ENCODE data around the gene ANP32E.

ANP32E gene

DNA sequence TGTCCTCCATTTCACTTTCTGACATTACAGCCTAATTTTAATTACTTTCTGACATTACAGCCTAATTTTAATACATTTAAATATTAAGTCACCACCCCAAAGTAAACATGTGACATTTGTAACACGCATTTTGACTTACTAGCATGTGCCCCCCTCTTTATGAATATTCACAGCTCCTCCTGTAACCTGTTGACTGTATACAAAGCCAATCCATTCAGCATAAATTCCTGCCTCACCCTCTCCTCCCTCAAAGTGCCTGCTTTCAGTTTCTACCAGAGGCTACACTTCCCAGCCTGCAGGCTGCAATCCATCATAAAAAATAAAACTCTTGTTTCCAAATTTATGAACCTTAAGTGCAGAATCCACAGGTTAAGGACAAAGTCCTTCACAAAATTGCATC is 39.5 kb downstream of the ANP32E start:
- peak; percentile 76; the same call in 1 of the 2 replicates for TF ChIP-seq SCRT1 (tag by site-specific recombination; IDR thresholded peaks at IDR 0.05; ENCODE audit: borderline replicate concordance)
- peak; percentile 83 for TF ChIP-seq SCRT2 (tag by site-specific recombination; IDR thresholded peaks at IDR 0.05)
- TF ChIP-seq ZNF701 (tag by site-specific recombination; IDR thresholded peaks at IDR 0.05): no peak
- TF ChIP-seq ZNF404 (tag by site-specific recombination; IDR thresholded peaks at IDR 0.05): no peak
- TF ChIP-seq, protein P1, sequence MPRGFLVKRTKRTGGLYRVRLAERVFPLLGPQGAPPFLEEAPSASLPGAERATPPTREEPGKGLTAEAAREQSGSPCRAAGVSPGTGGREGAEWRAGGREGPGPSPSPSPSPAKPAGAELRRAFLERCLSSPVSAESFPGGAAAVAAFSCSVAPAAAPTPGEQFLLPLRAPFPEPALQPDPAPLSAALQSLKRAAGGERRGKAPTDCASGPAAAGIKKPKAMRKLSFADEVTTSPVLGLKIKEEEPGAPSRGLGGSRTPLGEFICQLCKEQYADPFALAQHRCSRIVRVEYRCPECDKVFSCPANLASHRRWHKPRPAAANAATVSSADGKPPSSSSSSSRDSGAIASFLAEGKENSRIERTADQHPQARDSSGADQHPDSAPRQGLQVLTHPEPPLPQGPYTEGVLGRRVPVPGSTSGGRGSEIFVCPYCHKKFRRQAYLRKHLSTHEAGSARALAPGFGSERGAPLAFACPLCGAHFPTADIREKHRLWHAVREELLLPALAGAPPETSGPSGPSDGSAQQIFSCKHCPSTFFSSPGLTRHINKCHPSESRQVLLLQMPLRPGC (tag by site-specific recombination; IDR thresholded peaks at IDR 0.05): no peak
- TF ChIP-seq, protein P2, sequence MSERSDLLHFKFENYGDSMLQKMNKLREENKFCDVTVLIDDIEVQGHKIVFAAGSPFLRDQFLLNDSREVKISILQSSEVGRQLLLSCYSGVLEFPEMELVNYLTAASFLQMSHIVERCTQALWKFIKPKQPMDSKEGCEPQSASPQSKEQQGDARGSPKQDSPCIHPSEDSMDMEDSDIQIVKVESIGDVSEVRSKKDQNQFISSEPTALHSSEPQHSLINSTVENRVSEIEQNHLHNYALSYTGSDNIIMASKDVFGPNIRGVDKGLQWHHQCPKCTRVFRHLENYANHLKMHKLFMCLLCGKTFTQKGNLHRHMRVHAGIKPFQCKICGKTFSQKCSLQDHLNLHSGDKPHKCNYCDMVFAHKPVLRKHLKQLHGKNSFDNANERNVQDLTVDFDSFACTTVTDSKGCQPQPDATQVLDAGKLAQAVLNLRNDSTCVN (tag by site-specific recombination; optimal IDR thresholded peaks at IDR 0.05): no peak
- no peak for TF ChIP-seq ZNF211 (tag by site-specific recombination; IDR thresholded peaks at IDR 0.05; ENCODE audit: low read depth)
- no peak for TF ChIP-seq MZF1 (tag by site-specific recombination; IDR thresholded peaks at IDR 0.05; ENCODE audit: borderline replicate concordance)
- TF ChIP-seq ZNF121 (tag by site-specific recombination; IDR thresholded peaks at IDR 0.05): no peak
- ChIA-PET POLR2A (no interaction called here), CTCF (no interaction called here)
- Histone ChIP-seq H3K36me3 (ENCODE audit: control insufficient read depth in 2 of 2, insufficient read depth in 1 of 2, low read length in 2 of 2) (no peaks in the 10 kb centered on the region), H3K4me3 (ENCODE audit: low read depth, low read length) (no peak overlapping the region), H3K4me1 (ENCODE audit: control insufficient read depth, insufficient read depth, low read length) (no peaks in the 10 kb centered on the region), H3K9me3 (ENCODE audit: control insufficient read depth, insufficient read depth, low read depth, low read length) (no peaks in the 10 kb centered on the region), H3K27ac (ENCODE audit: extremely low read depth, low read depth, low read length) (no peak overlapping the region)

DNA sequence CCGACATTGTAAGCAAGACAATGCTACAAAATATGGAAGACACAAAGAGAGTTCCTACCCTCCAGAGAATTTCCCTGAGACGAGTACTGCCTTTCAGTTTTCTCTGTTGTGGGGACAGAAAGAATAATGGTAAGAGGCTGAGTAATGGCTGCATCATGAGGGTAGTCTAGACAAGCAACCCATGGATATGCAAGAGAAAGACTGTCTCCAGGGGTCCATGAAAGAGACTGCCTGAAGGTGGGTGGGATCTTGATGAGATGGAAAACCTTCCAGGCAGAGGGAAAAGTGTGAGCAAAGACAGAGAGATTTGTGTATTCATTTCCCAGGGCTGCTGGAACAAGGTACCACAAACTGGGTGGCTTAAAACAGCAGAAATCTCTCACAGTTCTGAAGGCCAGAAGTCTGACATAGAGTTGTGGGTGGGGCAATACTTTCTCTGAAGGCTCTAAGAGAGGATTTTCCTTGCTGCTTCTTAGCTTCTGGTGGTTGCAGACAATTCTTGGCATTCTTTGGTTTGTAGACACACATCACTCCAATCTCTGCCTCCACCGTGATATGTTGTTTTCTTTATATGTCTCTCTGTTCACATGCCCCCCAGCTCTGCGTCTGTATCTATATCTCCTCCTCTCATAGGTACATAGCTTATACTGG is 41.4 kb downstream of the ANP32E start:
- H3K4me1 ChIP-seq (ENCODE audit: control insufficient read depth, insufficient read depth, low read length): no peaks in the 10 kb centered on the region
- no peak overlapping the region for H3K4me3 ChIP-seq (ENCODE audit: low read depth, low read length)
- no peaks in the 10 kb centered on the region for H3K36me3 ChIP-seq (ENCODE audit: control insufficient read depth in 2 of 2, insufficient read depth in 1 of 2, low read length in 2 of 2)
- CTCF ChIA-PET: interaction anchor here (1.1 to 1.7 kb wide), 2 partner anchors 13 to 25 kb away, joined by 3 to 7 read pairs; no protein-coding TSS in a partner anchor
- TF ChIP-seq ZNF677 (tag by site-specific recombination; IDR thresholded peaks at IDR 0.05) (no peak), ZNF785 (tag by site-specific recombination; IDR thresholded peaks at IDR 0.05) (no peak), HOXA7 (CRISPR knock-in tag; IDR thresholded peaks at IDR 0.05; ENCODE audit: borderline replicate concordance) (no peak), ZNF324 (tag by site-specific recombination; IDR thresholded peaks at IDR 0.05) (no peak), YY2 (tag by site-specific recombination; IDR thresholded peaks at IDR 0.05) (no peak), ZBTB21 (tag by site-specific recombination; IDR thresholded peaks at IDR 0.05) (no peak)
- POLR2A ChIA-PET: no interaction called here
- no peak overlapping the region for H3K27ac ChIP-seq (ENCODE audit: extremely low read depth, low read depth, low read length)
- no peaks in the 10 kb centered on the region for H3K9me3 ChIP-seq (ENCODE audit: control insufficient read depth, insufficient read depth, low read depth, low read length)

DNA sequence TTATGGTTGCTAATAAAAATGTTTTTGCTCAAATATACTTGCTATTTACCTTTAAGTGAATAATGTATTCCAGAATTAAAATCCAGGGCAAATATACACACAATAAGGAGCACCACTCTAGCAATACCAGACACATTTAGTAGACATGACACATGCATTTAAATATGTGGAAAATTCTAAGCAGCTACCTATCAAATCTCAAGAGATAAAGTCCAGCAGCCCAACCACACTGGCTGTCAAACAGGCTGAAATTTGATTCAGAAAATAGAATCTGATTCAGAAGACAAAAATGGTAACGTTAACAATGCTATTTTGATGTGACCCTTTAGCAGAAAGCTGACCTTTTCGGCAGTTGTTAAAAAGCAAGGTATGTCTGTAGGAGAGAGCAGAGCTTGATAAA is 43.9 kb downstream of the ANP32E start:
- Histone ChIP-seq H3K27ac (ENCODE audit: extremely low read depth, low read depth, low read length) (no peak overlapping the region), H3K4me3 (ENCODE audit: low read depth, low read length) (no peak overlapping the region), H3K9me3 (ENCODE audit: control insufficient read depth, insufficient read depth, low read depth, low read length) (no peaks in the 10 kb centered on the region), H3K36me3 (ENCODE audit: control insufficient read depth in 2 of 2, insufficient read depth in 1 of 2, low read length in 2 of 2) (no peaks in the 10 kb centered on the region), H3K4me1 (ENCODE audit: control insufficient read depth, insufficient read depth, low read length) (no peaks in the 10 kb centered on the region)
- TF ChIP-seq, protein P3, sequence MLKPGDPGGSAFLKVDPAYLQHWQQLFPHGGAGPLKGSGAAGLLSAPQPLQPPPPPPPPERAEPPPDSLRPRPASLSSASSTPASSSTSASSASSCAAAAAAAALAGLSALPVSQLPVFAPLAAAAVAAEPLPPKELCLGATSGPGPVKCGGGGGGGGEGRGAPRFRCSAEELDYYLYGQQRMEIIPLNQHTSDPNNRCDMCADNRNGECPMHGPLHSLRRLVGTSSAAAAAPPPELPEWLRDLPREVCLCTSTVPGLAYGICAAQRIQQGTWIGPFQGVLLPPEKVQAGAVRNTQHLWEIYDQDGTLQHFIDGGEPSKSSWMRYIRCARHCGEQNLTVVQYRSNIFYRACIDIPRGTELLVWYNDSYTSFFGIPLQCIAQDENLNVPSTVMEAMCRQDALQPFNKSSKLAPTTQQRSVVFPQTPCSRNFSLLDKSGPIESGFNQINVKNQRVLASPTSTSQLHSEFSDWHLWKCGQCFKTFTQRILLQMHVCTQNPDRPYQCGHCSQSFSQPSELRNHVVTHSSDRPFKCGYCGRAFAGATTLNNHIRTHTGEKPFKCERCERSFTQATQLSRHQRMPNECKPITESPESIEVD (tag by site-specific recombination; IDR thresholded peaks at IDR 0.05): no peak
- TF ChIP-seq, protein P4, sequence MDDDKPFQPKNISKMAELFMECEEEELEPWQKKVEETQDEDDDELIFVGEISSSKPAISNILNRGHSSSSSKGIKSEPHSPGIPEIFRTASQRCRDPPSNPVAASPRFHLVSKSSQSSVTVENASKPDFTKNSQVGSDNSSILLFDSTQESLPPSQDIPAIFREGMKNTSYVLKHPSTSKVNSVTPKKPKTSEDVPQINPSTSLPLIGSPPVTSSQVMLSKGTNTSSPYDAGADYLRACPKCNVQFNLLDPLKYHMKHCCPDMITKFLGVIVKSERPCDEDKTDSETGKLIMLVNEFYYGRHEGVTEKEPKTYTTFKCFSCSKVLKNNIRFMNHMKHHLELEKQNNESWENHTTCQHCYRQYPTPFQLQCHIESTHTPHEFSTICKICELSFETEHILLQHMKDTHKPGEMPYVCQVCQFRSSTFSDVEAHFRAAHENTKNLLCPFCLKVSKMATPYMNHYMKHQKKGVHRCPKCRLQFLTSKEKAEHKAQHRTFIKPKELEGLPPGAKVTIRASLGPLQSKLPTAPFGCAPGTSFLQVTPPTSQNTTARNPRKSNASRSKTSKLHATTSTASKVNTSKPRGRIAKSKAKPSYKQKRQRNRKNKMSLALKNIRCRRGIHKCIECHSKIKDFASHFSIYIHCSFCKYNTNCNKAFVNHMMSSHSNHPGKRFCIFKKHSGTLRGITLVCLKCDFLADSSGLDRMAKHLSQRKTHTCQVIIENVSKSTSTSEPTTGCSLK (tag by site-specific recombination; IDR thresholded peaks at IDR 0.05): no peak
- TF ChIP-seq ZNF221 (tag by site-specific recombination; IDR thresholded peaks at IDR 0.05; ENCODE audit: borderline replicate concordance) (no peak), ZNF837 (tag by site-specific recombination; IDR thresholded peaks at IDR 0.05) (no peak), ZNF169 (tag by site-specific recombination; IDR thresholded peaks at IDR 0.05) (no peak), ZNF473 (tag by site-specific recombination; IDR thresholded peaks at IDR 0.05) (no peak), ZXDB (tag by site-specific recombination; IDR thresholded peaks at IDR 0.05) (no peak), IKZF3 (tag by site-specific recombination; IDR thresholded peaks at IDR 0.05) (no peak), ZFP69B (tag by site-specific recombination; IDR thresholded peaks at IDR 0.05) (no peak), ZNF211 (tag by site-specific recombination; IDR thresholded peaks at IDR 0.05; ENCODE audit: low read depth) (no peak), ZNF138 (tag by site-specific recombination; IDR thresholded peaks at IDR 0.05; ENCODE audit: borderline replicate concordance) (no peak)
- ChIA-PET POLR2A (no interaction called here), CTCF (interaction anchor here (0.5 to 1.4 kb wide), 3 partner anchors 22 to 279 kb away, joined by 3 to 4 read pairs (median 4); no protein-coding TSS in a partner anchor)

Data from HEK293 (cell line).